ENCODE data around the gene PABPC1L2A. TPM values are rescaled to one million over a fixed set of nuclear protein-coding genes. Genes with fewer than 3 reads are reported as not detected.
"Not testable (repeated sequence)": the region's sequence is repeated elsewhere in the genome, so short reads cannot be mapped to it uniquely, and the experiment has no call there.

Gene PABPC1L2A
- not detected for total RNA-seq
- 0.03 TPM for polyA plus RNA-seq

GRCh38 chrX:73079024-73079562, at the start of gene PABPC1L2A:
TSS of gene PABPC1L2A (minus strand) at chrX:73079512. CDS start at chrX:73079386, 126 bp downstream.
- H3K27ac ChIP-seq (ENCODE audit: low read depth); H3K4me1 ChIP-seq (ENCODE audit: insufficient read depth); DNase-seq (ENCODE audit: extremely low spot score); H3K36me3 ChIP-seq (ENCODE audit: insufficient read depth); H3K4me3 ChIP-seq (ENCODE audit: low read depth, low read length): not testable (repeated sequence)
- WGBS: 1% methylated on average over 17 of the region's 45 CpGs

- H3K4me3 ChIP-seq (ENCODE audit: low read depth, low read length): no peak overlapping the region
- H3K27ac ChIP-seq (ENCODE audit: low read depth): no peak overlapping the region
- H3K36me3 ChIP-seq (ENCODE audit: insufficient read depth): no peaks in the 10 kb centered on the region
- H3K4me1 ChIP-seq (ENCODE audit: insufficient read depth): no peaks in the 10 kb centered on the region
- no peak for DNase-seq (ENCODE audit: extremely low spot score)
- WGBS: 41% methylated on average over 23 of the region's 23 CpGs
These were observed 48.5 kb upstream of the PABPC1L2A start for GRCh38 chrX:73127700-73128241.

- WGBS: 92% methylated on average over 6 of the region's 6 CpGs
These were observed 46.9 kb upstream of the PABPC1L2A start for GRCh38 chrX:73126240-73126639.

GRCh38 chrX:73099505-73099904, 20.2 kb upstream of the PABPC1L2A start:
- not testable (repeated sequence) for H3K27ac ChIP-seq (ENCODE audit: low read depth); H3K36me3 ChIP-seq (ENCODE audit: insufficient read depth); H3K4me1 ChIP-seq (ENCODE audit: insufficient read depth); DNase-seq (ENCODE audit: extremely low spot score); H3K4me3 ChIP-seq (ENCODE audit: low read depth, low read length)
- WGBS: 91% methylated on average over 9 of the region's 9 CpGs

More at GRCh38 chrX:73126240-73126639, 46.9 kb upstream of the PABPC1L2A start:
- H3K36me3 ChIP-seq (ENCODE audit: insufficient read depth): no peaks in the 10 kb centered on the region
- H3K27ac ChIP-seq (ENCODE audit: low read depth): no peak overlapping the region
- H3K4me3 ChIP-seq (ENCODE audit: low read depth, low read length): no peak overlapping the region
- no peak for DNase-seq (ENCODE audit: extremely low spot score)
- H3K4me1 ChIP-seq (ENCODE audit: insufficient read depth): no peaks in the 10 kb centered on the region

- not testable (repeated sequence) for H3K4me1 ChIP-seq (ENCODE audit: insufficient read depth); H3K27ac ChIP-seq (ENCODE audit: low read depth); H3K36me3 ChIP-seq (ENCODE audit: insufficient read depth); DNase-seq (ENCODE audit: extremely low spot score); H3K4me3 ChIP-seq (ENCODE audit: low read depth, low read length)
- 44% methylated on average over 1 of the region's 1 CpG for WGBS
These were observed 7.5 kb upstream of the PABPC1L2A start for GRCh38 chrX:73086766-73087165.

GRCh38 chrX:73079884-73080283, 572 bp upstream of the PABPC1L2A start:
- H3K27ac ChIP-seq (ENCODE audit: low read depth); H3K36me3 ChIP-seq (ENCODE audit: insufficient read depth); H3K4me3 ChIP-seq (ENCODE audit: low read depth, low read length); H3K4me1 ChIP-seq (ENCODE audit: insufficient read depth); DNase-seq (ENCODE audit: extremely low spot score): not testable (repeated sequence)
- WGBS: no CpG with 5 or more reads among the region's 44 CpGs

- H3K27ac ChIP-seq (ENCODE audit: low read depth); H3K4me1 ChIP-seq (ENCODE audit: insufficient read depth); H3K36me3 ChIP-seq (ENCODE audit: insufficient read depth); H3K4me3 ChIP-seq (ENCODE audit: low read depth, low read length); DNase-seq (ENCODE audit: extremely low spot score): not testable (repeated sequence)
- no CpG with 5 or more reads among the region's 19 CpGs for WGBS
These were observed 715 bp downstream of the PABPC1L2A start for GRCh38 chrX:73078597-73078996.

- no peak overlapping the region for H3K27ac ChIP-seq (ENCODE audit: low read depth)
- DNase-seq (ENCODE audit: extremely low spot score): no peak
- no peak overlapping the region for H3K4me3 ChIP-seq (ENCODE audit: low read depth, low read length)
- H3K4me1 ChIP-seq (ENCODE audit: insufficient read depth): no peaks in the 10 kb centered on the region
- H3K36me3 ChIP-seq (ENCODE audit: insufficient read depth): no peaks in the 10 kb centered on the region
- WGBS: 29% methylated on average over 2 of the region's 2 CpGs
These were observed 2.5 kb downstream of the PABPC1L2A start for GRCh38 chrX:73076838-73077237.

- no peak for DNase-seq (ENCODE audit: extremely low spot score)
- WGBS: 97% methylated on average over 31 of the region's 31 CpGs
- H3K36me3 ChIP-seq (ENCODE audit: insufficient read depth): no peaks in the 10 kb centered on the region
- no peak overlapping the region for H3K4me3 ChIP-seq (ENCODE audit: low read depth, low read length)
- no peaks in the 10 kb centered on the region for H3K4me1 ChIP-seq (ENCODE audit: insufficient read depth)
- H3K27ac ChIP-seq (ENCODE audit: low read depth): no peak overlapping the region
These were observed 9.8 kb downstream of the PABPC1L2A start for GRCh38 chrX:73069365-73070035.

GRCh38 chrX:73068467-73069364, 10.6 kb downstream of the PABPC1L2A start:
- Histone ChIP-seq H3K36me3 (ENCODE audit: insufficient read depth) (no peaks in the 10 kb centered on the region), H3K4me3 (ENCODE audit: low read depth, low read length) (no peak overlapping the region), H3K27ac (ENCODE audit: low read depth) (no peak overlapping the region), H3K4me1 (ENCODE audit: insufficient read depth) (no peaks in the 10 kb centered on the region)
- WGBS: 98% methylated on average over 44 of the region's 44 CpGs
- DNase-seq (ENCODE audit: extremely low spot score): no peak

- not testable (repeated sequence) for H3K4me3 ChIP-seq (ENCODE audit: low read depth, low read length); H3K4me1 ChIP-seq (ENCODE audit: insufficient read depth); DNase-seq (ENCODE audit: extremely low spot score); H3K36me3 ChIP-seq (ENCODE audit: insufficient read depth); H3K27ac ChIP-seq (ENCODE audit: low read depth)
- WGBS: 94% methylated on average over 24 of the region's 24 CpGs
These were observed 11.4 kb downstream of the PABPC1L2A start for GRCh38 chrX:73067761-73068466.

- WGBS: 66% methylated on average over 1 of the region's 1 CpG
- H3K36me3 ChIP-seq (ENCODE audit: insufficient read depth): no peaks in the 10 kb centered on the region
- no peak for DNase-seq (ENCODE audit: extremely low spot score)
- H3K27ac ChIP-seq (ENCODE audit: low read depth): no peak overlapping the region
- H3K4me1 ChIP-seq (ENCODE audit: insufficient read depth): no peaks in the 10 kb centered on the region
- no peak overlapping the region for H3K4me3 ChIP-seq (ENCODE audit: low read depth, low read length)
These were observed 50.4 kb downstream of the PABPC1L2A start for GRCh38 chrX:73028876-73029275.

All from urinary bladder (tissue), 4 donors.